Activated CD4-positive, alpha-beta T cell treated with anti-CD3 and anti-CD28 coated beads, Interleukin-2, Interleukin-6, amounts not matched to agents 100 ng/mL and 50 ng/mL, durations not matched to agents 16 hours and 8 hours (primary cell): ENCODE results near the gene HTR3A.
"Not testable (repeated sequence)": the region's sequence is repeated elsewhere in the genome, so short reads cannot be mapped to it uniquely, and the experiment has no call there.

Experiments
- DNase-seq: peaks from one replicate; pipeline ENCODE4 v3.0.0-alpha.2; 2020

The HTR3A gene

GRCh38 chr11:113974741-113975470 is at the start of gene HTR3A:
Gene HTR3A (plus strand): TSS chr11:113975108. CDS start chr11:113975326, 218 bp downstream.
- DNase-seq = no peak

GRCh38 chr11:113926273-113927197 is 48.4 kb upstream of the HTR3A start:
- DNase-seq = no peak

GRCh38 chr11:113928311-113928710 is 46.6 kb upstream of the HTR3A start:
- no peak for DNase-seq

GRCh38 chr11:113932788-113933187 is 42.1 kb upstream of the HTR3A start:
- no peak for DNase-seq

GRCh38 chr11:113934193-113934592 is 40.7 kb upstream of the HTR3A start:
- DNase-seq = not testable (repeated sequence)

- no peak for DNase-seq
Measured at GRCh38 chr11:113934761-113935160, 40.1 kb upstream of the HTR3A start.

GRCh38 chr11:113935858-113936257 is 39.0 kb upstream of the HTR3A start:
- no peak for DNase-seq

- DNase-seq = no peak
Measured at GRCh38 chr11:113937918-113938317, 37.0 kb upstream of the HTR3A start.

GRCh38 chr11:113942256-113942655 is 32.7 kb upstream of the HTR3A start:
- DNase-seq = no peak

GRCh38 chr11:113946162-113946561 is 28.7 kb upstream of the HTR3A start:
- DNase-seq = not testable (repeated sequence)

- no peak for DNase-seq
Measured at GRCh38 chr11:113947994-113948393, 26.9 kb upstream of the HTR3A start.

GRCh38 chr11:113949891-113950290 is 25.0 kb upstream of the HTR3A start:
- DNase-seq = no peak

- no peak for DNase-seq
Measured at GRCh38 chr11:113951537-113951936, 23.4 kb upstream of the HTR3A start.

- no peak for DNase-seq
Measured at GRCh38 chr11:113952070-113952469, 22.8 kb upstream of the HTR3A start.

GRCh38 chr11:113952588-113952987 is 22.3 kb upstream of the HTR3A start:
- DNase-seq = no peak

- DNase-seq = no peak
Measured at GRCh38 chr11:113954235-113954634, 20.7 kb upstream of the HTR3A start.

GRCh38 chr11:113956986-113957385 is 17.9 kb upstream of the HTR3A start:
- no peak for DNase-seq

- no peak for DNase-seq
Measured at GRCh38 chr11:113960702-113961330, 14.1 kb upstream of the HTR3A start.

GRCh38 chr11:113967361-113967760 is 7.5 kb upstream of the HTR3A start:
- DNase-seq = no peak

- DNase-seq = no peak
Measured at GRCh38 chr11:113971506-113972195, 3.3 kb upstream of the HTR3A start.

- no peak for DNase-seq
Measured at GRCh38 chr11:113977071-113977490, 2.2 kb downstream of the HTR3A start.

- DNase-seq = no peak
Measured at GRCh38 chr11:113977701-113978100, 2.8 kb downstream of the HTR3A start.

GRCh38 chr11:113979431-113979830 is 4.5 kb downstream of the HTR3A start:
- DNase-seq = no peak
